ENCODE data around the gene GCDH. TPM values are rescaled to one million over a fixed set of nuclear protein-coding genes. Genes with fewer than 3 reads are reported as not detected.
"Not testable (repeated sequence)": the region's sequence is repeated elsewhere in the genome, so short reads cannot be mapped to it uniquely, and the experiment has no call there.

GCDH gene
- total RNA-seq, 2 donors from 2014 or later, result 41.5 to 77.2 TPM

DNA sequence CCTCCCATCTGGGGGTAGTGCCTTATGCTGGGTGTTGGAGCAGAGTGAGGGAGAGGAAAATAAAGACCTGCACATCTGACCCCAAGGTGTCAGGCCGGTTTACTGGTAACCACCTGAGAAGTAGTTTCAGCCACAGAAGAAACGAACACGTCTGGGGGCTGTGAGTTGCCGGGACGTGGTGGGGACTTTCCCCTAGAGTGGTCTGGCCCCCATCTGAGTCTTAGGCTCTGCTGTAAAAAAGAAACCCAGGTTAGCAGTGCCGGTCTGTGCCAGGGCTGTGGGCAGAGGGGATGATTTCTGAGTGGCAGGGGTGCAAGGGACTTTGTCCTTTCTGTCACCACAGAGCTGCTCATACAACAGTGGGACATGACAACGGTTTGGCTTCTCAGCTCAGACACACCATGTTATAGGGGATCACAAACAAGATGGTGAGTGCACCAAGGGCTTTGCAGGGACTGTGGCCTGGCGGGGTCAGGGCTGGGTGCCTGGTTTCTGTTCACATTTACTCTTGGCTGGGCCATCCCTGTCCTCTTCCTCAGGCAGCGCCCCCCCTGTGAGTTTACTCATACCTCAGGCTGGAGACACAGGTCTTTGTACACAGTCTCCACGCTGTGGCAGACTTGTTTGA, 9.0 kb downstream of the GCDH start:
- ATAC-seq, result peak; percentile 93 to 97
- DNase-seq (ENCODE audit: low spot score), result peak; percentile 75
- Mint-ChIP-seq H3K27me3 (no peaks in the 10 kb centered on the region), H3K4me3 (peak overlapping the region; percentile 75), H3K4me1 (ENCODE audit: low read depth in 2 of 2) (peaks cover 9 to 18% of the 10 kb centered on the region in 2 donors), H3K9me3 (no peaks in the 10 kb centered on the region), H3K27ac (peak overlapping the region; percentile 67 to 73), H3K36me3 (peaks cover 7% of the 10 kb centered on the region)

DNA sequence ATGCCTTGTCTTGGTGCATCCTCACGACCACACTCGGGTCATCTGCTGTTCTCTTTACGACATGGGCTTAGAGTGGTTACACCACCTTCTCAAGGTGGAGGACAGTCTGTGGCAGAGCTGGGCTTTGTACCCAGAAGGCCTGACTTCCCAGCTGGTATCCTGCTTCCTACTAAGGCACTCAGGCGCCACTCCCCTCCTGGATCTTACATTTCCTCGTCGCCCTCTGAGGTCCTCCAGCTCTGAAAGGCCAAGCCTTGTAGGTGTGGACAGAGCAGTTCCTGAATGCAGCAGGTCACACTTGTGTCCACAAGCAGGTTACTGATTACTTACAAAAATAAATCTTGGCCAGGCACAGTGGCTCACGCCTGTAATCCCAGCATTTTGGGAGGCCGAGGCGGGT, 16.2 kb downstream of the GCDH start:
- Mint-ChIP-seq H3K27me3 (no peaks in the 10 kb centered on the region), H3K4me3 (no peak overlapping the region), H3K27ac (no peak overlapping the region), H3K36me3 (no peaks in the 10 kb centered on the region), H3K4me1 (ENCODE audit: low read depth in 2 of 2) (peaks cover 4 to 7% of the 10 kb centered on the region in 2 donors), H3K9me3 (no peaks in the 10 kb centered on the region)
- DNase-seq (ENCODE audit: low spot score) (no peak), ATAC-seq (no peak)

DNA sequence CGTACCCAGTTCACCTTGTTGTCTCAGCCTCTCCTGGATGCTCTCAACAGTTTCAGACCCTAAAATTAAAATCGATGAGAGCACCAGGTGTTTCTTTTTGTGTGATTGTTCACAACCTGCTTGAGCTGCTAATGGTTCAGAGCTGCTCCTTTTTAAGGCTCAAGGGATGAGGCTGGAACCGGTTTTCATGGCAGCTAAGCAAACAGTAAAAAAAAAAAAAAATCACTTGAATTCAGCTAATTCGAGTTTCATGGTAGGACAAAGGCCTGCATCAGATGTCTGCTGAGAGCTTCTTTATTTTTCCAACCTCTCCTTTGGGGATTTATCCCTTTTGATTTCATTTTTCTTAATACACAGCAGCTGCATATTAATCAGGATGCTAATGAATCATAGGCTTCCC, 21.6 kb downstream of the GCDH start:
- no peak for DNase-seq (ENCODE audit: low spot score)
- Mint-ChIP-seq H3K4me1 (ENCODE audit: low read depth in 2 of 2) (peaks cover 24 to 27% of the 10 kb centered on the region in 2 donors), H3K27me3 (no peaks in the 10 kb centered on the region), H3K27ac (no peak overlapping the region), H3K36me3 (no peaks in the 10 kb centered on the region), H3K9me3 (no peaks in the 10 kb centered on the region), H3K4me3 (no peak overlapping the region)
- no peak for ATAC-seq

DNA sequence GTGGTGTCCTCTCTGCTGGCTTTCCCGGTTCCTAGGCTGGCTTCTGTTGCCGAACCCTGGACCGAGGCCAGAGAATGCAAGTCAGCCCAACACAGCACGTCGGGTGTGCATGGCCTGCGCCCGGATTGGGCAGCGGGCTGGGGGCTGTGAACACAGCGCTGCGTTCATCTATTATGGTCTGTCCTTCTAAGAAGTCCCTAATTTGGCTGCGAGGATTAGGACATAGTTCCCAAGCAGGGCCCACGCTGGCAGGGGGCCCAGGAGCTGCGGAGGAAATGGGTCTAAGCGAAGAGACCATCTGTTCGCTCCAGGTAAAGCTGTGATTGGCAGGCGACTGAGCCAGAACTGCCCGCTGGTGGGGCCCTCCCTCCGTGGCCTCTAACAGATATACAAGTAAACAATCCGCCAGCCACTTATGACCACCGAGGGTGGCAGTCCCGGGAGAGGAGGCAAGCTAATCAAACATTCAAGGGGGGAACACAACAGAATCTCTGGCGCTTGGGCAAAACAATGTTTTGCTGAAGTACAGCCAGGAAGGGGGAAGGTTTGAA, 22.1 kb downstream of the GCDH start:
- ATAC-seq, result no peak
- DNase-seq (ENCODE audit: low spot score), result no peak
- Mint-ChIP-seq H3K36me3 (no peaks in the 10 kb centered on the region), H3K9me3 (no peaks in the 10 kb centered on the region), H3K4me3 (peak overlapping the region; percentile 54), H3K27me3 (no peaks in the 10 kb centered on the region), H3K4me1 (ENCODE audit: low read depth in 2 of 2) (peaks cover 24 to 27% of the 10 kb centered on the region in 2 donors), H3K27ac (peak overlapping the region; percentile 83 to 89)

DNA sequence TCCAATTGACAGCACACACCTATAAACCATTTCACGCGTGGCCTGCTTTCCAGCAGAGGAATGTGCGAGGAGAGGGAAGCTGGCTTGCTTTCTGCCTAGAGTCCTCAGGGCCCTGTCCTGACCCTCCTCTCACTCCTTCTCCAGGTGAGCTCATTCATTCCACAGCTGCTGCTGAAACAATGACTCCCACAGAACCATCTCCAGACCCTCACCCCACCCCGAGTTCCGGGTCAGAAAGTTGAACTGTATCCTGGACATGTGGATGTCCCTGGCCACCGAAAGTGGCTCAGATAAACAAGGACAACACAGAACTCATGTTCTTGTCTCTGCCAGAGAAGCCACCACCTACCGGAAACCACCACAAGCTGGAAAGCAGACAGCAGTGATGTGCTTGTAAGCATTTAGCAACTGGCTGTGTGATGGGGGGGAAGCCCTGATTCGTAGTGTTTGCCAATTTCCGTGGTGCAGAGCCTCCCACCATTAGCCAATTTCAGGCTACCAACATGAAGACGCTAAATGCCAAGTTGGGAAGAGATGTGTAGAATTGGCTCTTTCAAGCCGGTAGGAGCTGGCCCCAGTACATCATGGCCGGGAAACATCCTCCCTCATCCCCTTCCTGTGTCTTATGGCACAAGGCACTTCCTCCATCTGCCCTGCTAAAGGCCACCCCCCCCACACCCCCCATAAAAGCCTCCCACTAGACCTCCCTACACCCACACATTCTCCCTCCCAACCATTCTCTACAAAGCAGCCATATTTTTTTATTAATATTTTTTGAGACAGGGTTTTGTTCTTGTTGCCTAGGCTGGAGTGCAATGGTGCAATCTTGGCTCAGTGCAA, 23.1 kb downstream of the GCDH start:
- no peaks in the 10 kb centered on the region for H3K27me3 Mint-ChIP-seq
- DNase-seq (ENCODE audit: low spot score) (peak; percentile 78), ATAC-seq (peak; percentile 75 to 81)
- peaks cover 27 to 30% of the 10 kb centered on the region in 2 donors for H3K4me1 Mint-ChIP-seq (ENCODE audit: low read depth in 2 of 2)
- peak overlapping the region; percentile 83 to 89 for H3K27ac Mint-ChIP-seq
- no peaks in the 10 kb centered on the region for H3K36me3 Mint-ChIP-seq
- no peaks in the 10 kb centered on the region for H3K9me3 Mint-ChIP-seq
- H3K4me3 Mint-ChIP-seq, result peak overlapping the region; percentile 54

DNA sequence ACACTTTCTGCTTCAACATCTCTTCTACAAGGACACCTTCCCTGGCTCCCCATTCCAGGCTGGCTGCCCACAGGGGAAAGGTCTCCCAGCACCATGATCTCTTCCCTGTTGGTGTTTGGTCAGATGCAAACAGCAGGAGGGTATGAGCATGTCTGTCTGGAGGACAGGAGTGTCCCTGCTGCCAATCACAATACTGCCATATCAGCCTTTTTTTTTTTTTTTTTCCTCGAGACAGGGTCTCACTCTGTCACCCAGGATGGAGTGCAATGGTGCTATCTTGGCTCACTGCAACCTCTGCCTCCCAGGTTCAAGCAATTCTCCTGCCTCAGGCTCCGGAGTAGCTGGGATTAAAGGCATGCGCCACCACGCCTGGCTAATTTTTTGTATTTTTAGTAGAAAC, 24.9 kb downstream of the GCDH start:
- not testable (repeated sequence) for DNase-seq (ENCODE audit: low spot score); H3K27me3 Mint-ChIP-seq; ATAC-seq; H3K9me3 Mint-ChIP-seq; H3K36me3 Mint-ChIP-seq
- H3K4me3 Mint-ChIP-seq, result peak overlapping the region; percentile 2
- peak overlapping the region in 1 of 2 donors; percentile 47 for H3K27ac Mint-ChIP-seq
- H3K4me1 Mint-ChIP-seq (ENCODE audit: low read depth in 2 of 2), result peaks cover 30 to 37% of the 10 kb centered on the region in 2 donors

DNA sequence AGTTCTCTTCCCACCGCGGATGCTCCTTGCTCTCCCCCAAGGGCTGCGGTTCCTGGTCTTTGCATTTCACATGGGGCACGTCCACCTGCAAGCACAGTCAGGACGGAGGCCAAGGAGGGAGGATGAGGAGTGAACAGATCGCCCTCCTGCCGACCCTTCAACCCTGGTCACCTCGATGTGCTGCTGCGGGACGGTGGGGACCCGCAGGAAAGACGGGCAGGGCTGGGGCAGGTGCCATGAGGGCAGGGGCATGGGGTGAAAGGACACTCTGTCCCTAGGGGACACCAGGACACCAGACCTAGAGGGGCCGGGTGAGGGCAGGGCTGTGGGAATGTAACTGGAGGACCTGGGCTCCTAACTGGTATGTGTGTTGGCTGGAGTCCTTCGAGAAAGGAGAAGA, 27.3 kb downstream of the GCDH start:
- Mint-ChIP-seq H3K4me1 (ENCODE audit: low read depth in 2 of 2) (peaks cover 30 to 34% of the 10 kb centered on the region in 2 donors), H3K27me3 (no peaks in the 10 kb centered on the region), H3K27ac (peak overlapping the region; percentile 85 to 91), H3K4me3 (peak overlapping the region; percentile 76), H3K36me3 (peaks cover 6% of the 10 kb centered on the region), H3K9me3 (no peaks in the 10 kb centered on the region)
- DNase-seq (ENCODE audit: low spot score) (no peak), ATAC-seq (no peak)

DNA sequence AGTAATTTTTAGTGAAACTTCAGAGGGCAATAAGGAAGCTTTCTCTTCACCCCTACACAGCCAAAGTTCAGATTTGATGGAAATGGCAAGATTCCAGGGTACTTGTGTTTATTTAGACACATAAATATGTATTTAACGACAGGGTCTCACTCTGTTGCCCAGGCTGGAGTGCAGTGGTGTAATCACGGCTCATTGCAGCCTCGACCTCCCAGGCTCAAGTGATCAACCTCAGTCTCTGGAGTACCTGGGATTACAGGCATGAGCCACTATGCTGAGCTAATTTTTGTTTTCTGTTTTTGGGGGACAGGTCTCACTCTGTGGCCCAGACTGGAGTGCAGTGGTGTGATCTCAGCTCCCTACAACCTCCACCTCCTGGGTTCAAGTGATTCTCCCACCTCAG, 30.1 kb downstream of the GCDH start:
- H3K4me3 Mint-ChIP-seq, result no peak overlapping the region
- H3K36me3 Mint-ChIP-seq, result peaks cover 8% of the 10 kb centered on the region
- DNase-seq (ENCODE audit: low spot score), result no peak
- H3K27me3 Mint-ChIP-seq, result no peaks in the 10 kb centered on the region
- peak overlapping the region; percentile 26 to 91 for H3K27ac Mint-ChIP-seq
- H3K9me3 Mint-ChIP-seq, result no peaks in the 10 kb centered on the region
- no peak for ATAC-seq
- peaks cover 14 to 21% of the 10 kb centered on the region in 2 donors for H3K4me1 Mint-ChIP-seq (ENCODE audit: low read depth in 2 of 2)

DNA sequence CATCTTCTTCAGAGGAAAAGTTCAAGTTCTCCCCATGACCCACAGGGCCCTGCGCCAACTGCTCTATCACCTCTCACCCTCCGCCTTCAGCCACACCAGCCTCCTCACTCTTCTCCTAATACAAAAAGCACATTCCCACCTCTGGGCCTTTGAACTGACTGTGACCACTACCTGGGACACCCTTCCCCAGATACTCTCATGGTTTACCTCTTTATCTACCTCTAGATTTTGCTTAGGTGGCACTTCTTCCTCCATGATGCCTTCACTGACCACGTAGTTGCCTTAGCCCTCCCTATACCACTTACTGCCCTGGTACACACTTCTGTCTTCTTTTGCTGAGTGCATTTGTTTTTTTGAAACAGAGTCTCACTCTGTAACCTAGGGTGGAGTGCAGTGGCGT, 32.0 kb downstream of the GCDH start:
- H3K4me3 Mint-ChIP-seq, result no peak overlapping the region
- no peak for ATAC-seq
- no peaks in the 10 kb centered on the region for H3K9me3 Mint-ChIP-seq
- peaks cover 14% of the 10 kb centered on the region for H3K36me3 Mint-ChIP-seq
- H3K27ac Mint-ChIP-seq, result no peak overlapping the region
- H3K27me3 Mint-ChIP-seq, result no peaks in the 10 kb centered on the region
- DNase-seq (ENCODE audit: low spot score), result no peak
- peaks cover 10 to 16% of the 10 kb centered on the region in 2 donors for H3K4me1 Mint-ChIP-seq (ENCODE audit: low read depth in 2 of 2)

DNA sequence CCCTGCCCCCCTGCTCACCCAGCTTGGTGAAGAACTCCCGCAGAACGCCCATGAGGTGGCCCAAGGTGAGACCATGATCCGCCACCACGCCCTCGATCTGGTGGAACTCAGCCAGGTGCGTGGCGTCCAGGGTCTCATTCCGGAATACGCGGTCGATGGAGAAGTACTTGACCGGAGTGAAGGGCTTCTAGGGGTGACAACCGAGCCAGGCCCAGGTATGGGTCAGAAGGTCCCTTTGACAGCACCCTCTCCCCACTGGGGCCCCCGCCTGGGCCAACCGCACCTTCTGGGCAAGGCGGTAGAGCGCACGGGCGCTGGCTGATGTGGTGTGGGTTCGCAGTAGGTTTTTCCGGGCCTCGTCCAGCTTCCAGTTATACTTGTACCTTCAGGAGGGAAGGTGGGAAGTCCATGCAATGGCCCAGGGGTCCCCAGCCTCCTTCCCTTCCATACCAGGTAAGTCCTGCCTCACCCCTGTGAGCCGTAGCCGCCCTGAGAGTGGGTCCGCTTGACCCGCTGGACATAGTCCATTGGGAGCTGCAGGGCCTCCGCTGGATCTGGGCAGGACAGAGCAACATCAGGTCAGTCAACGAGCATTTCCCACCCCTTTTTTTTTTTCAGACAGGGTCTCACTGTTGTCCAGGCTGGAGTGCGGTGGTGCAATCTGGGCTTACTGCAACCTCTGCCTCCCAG, 33.8 kb downstream of the GCDH start:
- Mint-ChIP-seq H3K36me3 (peaks cover 20% of the 10 kb centered on the region), H3K27ac (no peak overlapping the region), H3K4me3 (no peak overlapping the region), H3K9me3 (no peaks in the 10 kb centered on the region), H3K4me1 (ENCODE audit: low read depth in 2 of 2) (peaks cover 5 to 6% of the 10 kb centered on the region in 2 donors), H3K27me3 (no peaks in the 10 kb centered on the region)
- ATAC-seq (no peak), DNase-seq (ENCODE audit: low spot score) (no peak)

DNA sequence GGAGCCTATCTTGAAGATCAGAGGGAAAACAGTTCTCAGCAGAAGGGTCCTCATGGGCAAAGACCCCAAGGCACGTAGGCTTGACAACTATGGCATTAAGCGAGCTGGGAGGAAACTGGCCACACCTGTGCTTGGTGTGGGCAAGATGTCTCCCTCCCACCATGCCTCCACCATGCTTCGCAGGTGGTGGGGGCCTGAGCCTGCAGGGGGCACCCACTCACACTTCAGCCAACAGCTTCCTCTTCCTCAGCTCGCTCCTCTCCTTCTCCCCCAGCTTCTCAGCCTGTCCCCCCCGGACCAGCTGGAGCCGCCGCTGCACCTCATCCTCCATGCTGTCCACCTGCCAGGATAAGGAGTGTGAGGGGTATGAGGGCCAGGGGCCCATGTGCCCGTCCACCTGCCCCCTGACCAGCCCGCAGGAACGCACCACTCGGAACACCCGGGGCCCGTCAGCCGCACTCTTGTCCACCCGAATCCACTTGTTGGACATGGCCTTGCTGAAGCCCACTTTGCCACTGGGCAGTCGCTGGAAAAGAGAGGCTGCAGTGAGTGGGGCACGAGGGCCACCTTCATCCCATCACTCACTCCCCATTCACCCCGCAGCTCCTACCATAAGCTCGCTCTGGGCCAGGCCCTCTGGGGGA, 39.2 kb downstream of the GCDH start:
- DNase-seq (ENCODE audit: low spot score), result no peak
- Mint-ChIP-seq H3K27me3 (no peaks in the 10 kb centered on the region), H3K36me3 (peaks cover 21% of the 10 kb centered on the region), H3K9me3 (no peaks in the 10 kb centered on the region), H3K27ac (no peak overlapping the region), H3K4me3 (no peak overlapping the region), H3K4me1 (ENCODE audit: low read depth in 2 of 2) (peaks cover 22 to 28% of the 10 kb centered on the region in 2 donors)
- no peak for ATAC-seq

DNA sequence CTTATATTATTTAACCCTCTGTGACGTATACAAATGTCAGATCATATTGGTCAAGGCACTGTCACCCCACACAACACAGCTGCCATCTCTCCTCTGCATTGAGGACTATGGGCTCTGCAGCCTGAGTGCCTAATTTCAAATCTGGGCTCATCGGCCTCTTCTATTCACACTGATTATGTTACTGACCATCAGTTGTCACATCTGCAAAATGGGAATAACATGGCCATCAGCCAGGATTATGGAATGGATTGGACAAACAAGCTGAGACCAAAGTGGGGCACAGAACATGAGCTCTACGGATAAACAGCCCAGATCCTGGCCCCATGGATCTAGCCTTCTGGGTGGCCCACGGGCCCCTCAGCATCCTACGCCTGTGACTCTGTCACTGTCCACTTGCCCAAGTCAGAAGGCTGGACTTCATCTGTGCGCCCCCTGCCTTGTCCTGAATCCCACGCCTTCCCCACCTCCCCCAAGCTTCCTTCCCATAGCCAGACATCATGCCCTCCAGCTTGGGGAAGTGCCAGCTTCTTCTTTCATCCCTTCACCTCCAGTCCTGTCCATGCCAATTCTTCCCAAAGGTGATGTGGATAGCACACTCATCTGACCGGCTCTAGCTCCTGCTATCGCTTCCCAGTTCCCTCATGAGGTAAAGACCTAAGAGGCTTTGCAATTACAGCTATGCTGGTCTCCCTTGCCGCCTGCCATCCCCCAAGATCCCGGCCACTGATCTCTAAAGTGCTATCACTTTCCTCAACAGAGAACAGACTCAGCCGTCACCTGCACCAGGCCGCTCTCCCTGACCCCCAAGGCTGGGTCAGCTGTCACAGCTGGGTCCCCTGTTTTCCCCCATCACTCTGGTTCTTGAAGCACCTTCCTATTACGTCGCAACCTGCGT, 41.7 kb downstream of the GCDH start:
- peak in 1 of 2 donors; percentile 37 for ATAC-seq
- H3K9me3 Mint-ChIP-seq, result no peaks in the 10 kb centered on the region
- H3K36me3 Mint-ChIP-seq, result peaks cover 15% of the 10 kb centered on the region
- peak overlapping the region; percentile 84 to 92 for H3K27ac Mint-ChIP-seq
- peak overlapping the region; percentile 99 for H3K4me3 Mint-ChIP-seq
- H3K27me3 Mint-ChIP-seq, result no peaks in the 10 kb centered on the region
- H3K4me1 Mint-ChIP-seq (ENCODE audit: low read depth in 2 of 2), result peaks cover 28 to 36% of the 10 kb centered on the region in 2 donors
- DNase-seq (ENCODE audit: low spot score), result no peak

Data from natural killer cell treated with Interleukin-12 subunit alpha and Interleukin-12 subunit beta and Interleukin-15 and Interleukin-18, amount 100 ng/mL, for 72 hours (primary cell).